ENCODE measurements around the gene SLPI.

Gene SLPI

GRCh38 chr20:45289942-45290676 is 35.7 kb upstream of the SLPI start:
- no peak overlapping the region for H3K4me3 ChIP-seq (ENCODE audit: insufficient read length, low read depth)
- peak overlapping the region; percentile 17 for H3K9ac ChIP-seq (ENCODE audit: insufficient read length, low read depth)
- peaks cover 16% of the 10 kb centered on the region for H3K27me3 ChIP-seq (ENCODE audit: insufficient read depth, insufficient read length)
- H3K36me3 ChIP-seq (ENCODE audit: insufficient read depth, insufficient read length, low read length): no peaks in the 10 kb centered on the region
- DNase-seq (ENCODE audit: low read depth, low spot score): no peak
- H3K9me3 ChIP-seq (ENCODE audit: insufficient read depth, low read length): peaks cover 12% of the 10 kb centered on the region; the same call in 1 of the 2 replicates
- peaks cover 7% of the 10 kb centered on the region for H3K4me1 ChIP-seq (ENCODE audit: insufficient read depth, insufficient read length)
- no peak for TF ChIP-seq ZNF274 (IDR thresholded peaks at IDR 0.05; ENCODE audit: low read depth, low read length)

GRCh38 chr20:45288860-45289259 is 34.5 kb upstream of the SLPI start:
- TF ChIP-seq YY1 (IDR thresholded peaks at IDR 0.05; ENCODE audit: insufficient read depth, insufficient read length): no peak
- no peak for TF ChIP-seq ZNF274 (IDR thresholded peaks at IDR 0.05; ENCODE audit: low read depth, low read length)
- no peak for TF ChIP-seq SUZ12 (IDR thresholded peaks at IDR 0.05; ENCODE audit: extremely low read depth, insufficient read depth, insufficient read length)

GRCh38 chr20:45288376-45288775 is 34.0 kb upstream of the SLPI start:
- TF ChIP-seq SUZ12 (IDR thresholded peaks at IDR 0.05; ENCODE audit: extremely low read depth, insufficient read depth, insufficient read length): no peak
- no peak for TF ChIP-seq ZNF274 (IDR thresholded peaks at IDR 0.05; ENCODE audit: low read depth, low read length)
- TF ChIP-seq YY1 (IDR thresholded peaks at IDR 0.05; ENCODE audit: insufficient read depth, insufficient read length): no peak
- Histone ChIP-seq H3K27me3 (ENCODE audit: insufficient read depth, insufficient read length) (peaks cover 5% of the 10 kb centered on the region), H3K9ac (ENCODE audit: insufficient read length, low read depth) (no peak overlapping the region), H3K9me3 (ENCODE audit: insufficient read depth, low read length) (no peaks in the 10 kb centered on the region), H3K36me3 (ENCODE audit: insufficient read depth, insufficient read length, low read length) (no peaks in the 10 kb centered on the region), H3K4me1 (ENCODE audit: insufficient read depth, insufficient read length) (peaks cover 7% of the 10 kb centered on the region), H3K4me3 (ENCODE audit: insufficient read length, low read depth) (no peak overlapping the region)
- no peak for DNase-seq (ENCODE audit: low read depth, low spot score)

More at GRCh38 chr20:45288860-45289259, 34.5 kb upstream of the SLPI start:
- peaks cover 7% of the 10 kb centered on the region for H3K4me1 ChIP-seq (ENCODE audit: insufficient read depth, insufficient read length)
- H3K9me3 ChIP-seq (ENCODE audit: insufficient read depth, low read length): no peaks in the 10 kb centered on the region
- H3K27me3 ChIP-seq (ENCODE audit: insufficient read depth, insufficient read length): peaks cover 6% of the 10 kb centered on the region
- no peaks in the 10 kb centered on the region for H3K36me3 ChIP-seq (ENCODE audit: insufficient read depth, insufficient read length, low read length)
- no peak overlapping the region for H3K9ac ChIP-seq (ENCODE audit: insufficient read length, low read depth)
- DNase-seq (ENCODE audit: low read depth, low spot score): no peak
- no peak overlapping the region for H3K4me3 ChIP-seq (ENCODE audit: insufficient read length, low read depth)

- H3K4me3 ChIP-seq (ENCODE audit: insufficient read length, low read depth): no peak overlapping the region
- H3K4me1 ChIP-seq (ENCODE audit: insufficient read depth, insufficient read length): peaks cover 7% of the 10 kb centered on the region
- H3K9ac ChIP-seq (ENCODE audit: insufficient read length, low read depth): no peak overlapping the region
- no peaks in the 10 kb centered on the region for H3K9me3 ChIP-seq (ENCODE audit: insufficient read depth, low read length)
- no peak for TF ChIP-seq YY1 (IDR thresholded peaks at IDR 0.05; ENCODE audit: insufficient read depth, insufficient read length)
- TF ChIP-seq ZNF274 (IDR thresholded peaks at IDR 0.05; ENCODE audit: low read depth, low read length): no peak
- no peak for TF ChIP-seq SUZ12 (IDR thresholded peaks at IDR 0.05; ENCODE audit: extremely low read depth, insufficient read depth, insufficient read length)
- no peak for DNase-seq (ENCODE audit: low read depth, low spot score)
- H3K36me3 ChIP-seq (ENCODE audit: insufficient read depth, insufficient read length, low read length): no peaks in the 10 kb centered on the region
- no peaks in the 10 kb centered on the region for H3K27me3 ChIP-seq (ENCODE audit: insufficient read depth, insufficient read length)
These were observed 29.2 kb upstream of the SLPI start for GRCh38 chr20:45283551-45284057.

- no peak for TF ChIP-seq YY1 (IDR thresholded peaks at IDR 0.05; ENCODE audit: insufficient read depth, insufficient read length)
- no peak for TF ChIP-seq SUZ12 (IDR thresholded peaks at IDR 0.05; ENCODE audit: extremely low read depth, insufficient read depth, insufficient read length)
- no peak for TF ChIP-seq ZNF274 (IDR thresholded peaks at IDR 0.05; ENCODE audit: low read depth, low read length)
- DNase-seq (ENCODE audit: low read depth, low spot score): no peak
- Histone ChIP-seq H3K4me3 (ENCODE audit: insufficient read length, low read depth) (no peak overlapping the region), H3K9ac (ENCODE audit: insufficient read length, low read depth) (no peak overlapping the region), H3K4me1 (ENCODE audit: insufficient read depth, insufficient read length) (peaks cover 7% of the 10 kb centered on the region), H3K36me3 (ENCODE audit: insufficient read depth, insufficient read length, low read length) (no peaks in the 10 kb centered on the region), H3K9me3 (ENCODE audit: insufficient read depth, low read length) (no peaks in the 10 kb centered on the region), H3K27me3 (ENCODE audit: insufficient read depth, insufficient read length) (no peaks in the 10 kb centered on the region)
These were observed 28.6 kb upstream of the SLPI start for GRCh38 chr20:45282700-45283550.

GRCh38 chr20:45279992-45280391 is 25.6 kb upstream of the SLPI start:
- H3K4me1 ChIP-seq (ENCODE audit: insufficient read depth, insufficient read length): peaks cover 3% of the 10 kb centered on the region
- no peak overlapping the region for H3K9ac ChIP-seq (ENCODE audit: insufficient read length, low read depth)
- no peaks in the 10 kb centered on the region for H3K9me3 ChIP-seq (ENCODE audit: insufficient read depth, low read length)
- H3K27me3 ChIP-seq (ENCODE audit: insufficient read depth, insufficient read length): no peaks in the 10 kb centered on the region
- no peak overlapping the region for H3K4me3 ChIP-seq (ENCODE audit: insufficient read length, low read depth)
- no peak for DNase-seq (ENCODE audit: low read depth, low spot score)
- no peak for TF ChIP-seq YY1 (IDR thresholded peaks at IDR 0.05; ENCODE audit: insufficient read depth, insufficient read length)
- TF ChIP-seq ZNF274 (IDR thresholded peaks at IDR 0.05; ENCODE audit: low read depth, low read length): no peak
- no peak for TF ChIP-seq SUZ12 (IDR thresholded peaks at IDR 0.05; ENCODE audit: extremely low read depth, insufficient read depth, insufficient read length)
- no peaks in the 10 kb centered on the region for H3K36me3 ChIP-seq (ENCODE audit: insufficient read depth, insufficient read length, low read length)

- no peak for DNase-seq (ENCODE audit: low read depth, low spot score)
- Histone ChIP-seq H3K4me1 (ENCODE audit: insufficient read depth, insufficient read length) (no peaks in the 10 kb centered on the region), H3K27me3 (ENCODE audit: insufficient read depth, insufficient read length) (no peaks in the 10 kb centered on the region), H3K9ac (ENCODE audit: insufficient read length, low read depth) (no peak overlapping the region), H3K4me3 (ENCODE audit: insufficient read length, low read depth) (no peak overlapping the region), H3K36me3 (ENCODE audit: insufficient read depth, insufficient read length, low read length) (no peaks in the 10 kb centered on the region), H3K9me3 (ENCODE audit: insufficient read depth, low read length) (no peaks in the 10 kb centered on the region)
- TF ChIP-seq YY1 (IDR thresholded peaks at IDR 0.05; ENCODE audit: insufficient read depth, insufficient read length) (no peak), ZNF274 (IDR thresholded peaks at IDR 0.05; ENCODE audit: low read depth, low read length) (no peak)
These were observed 21.0 kb upstream of the SLPI start for GRCh38 chr20:45275338-45275737.
